HK-2 (cell line): ENCODE data around the gene CD40LG.

Source experiments
- DNase-seq: peaks from one replicate; pipeline ENCODE4 v3.0.0-alpha.2; 2018; ENCODE audit not compliant: unreplicated experiment

The CD40LG gene

DNA sequence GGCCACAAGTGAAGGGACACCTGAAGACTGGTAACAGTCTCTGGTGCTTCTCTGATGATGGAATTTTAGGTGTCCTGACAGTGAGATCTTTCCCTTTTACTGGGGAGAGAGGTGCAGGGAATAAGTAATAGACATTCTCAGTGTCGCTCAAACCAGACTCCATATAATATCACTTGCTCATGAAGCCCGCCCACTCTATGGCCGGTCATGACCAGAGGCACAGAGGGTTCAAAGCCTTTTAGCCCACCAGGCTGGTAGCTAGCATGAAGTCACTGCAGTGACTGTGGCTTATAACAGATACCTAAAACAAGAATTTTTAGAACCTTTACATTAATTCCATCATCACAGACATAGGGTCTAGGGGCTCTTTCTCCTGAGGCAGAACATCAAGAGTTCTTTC, 2.9 kb downstream of the CD40LG start:
- DNase-seq = no peak

GRCh38 chrX:136652822-136653723, 5.1 kb downstream of the CD40LG start:
- DNase-seq = no peak

- DNase-seq = no peak
Measured at GRCh38 chrX:136656361-136656964, 8.5 kb downstream of the CD40LG start.

DNA sequence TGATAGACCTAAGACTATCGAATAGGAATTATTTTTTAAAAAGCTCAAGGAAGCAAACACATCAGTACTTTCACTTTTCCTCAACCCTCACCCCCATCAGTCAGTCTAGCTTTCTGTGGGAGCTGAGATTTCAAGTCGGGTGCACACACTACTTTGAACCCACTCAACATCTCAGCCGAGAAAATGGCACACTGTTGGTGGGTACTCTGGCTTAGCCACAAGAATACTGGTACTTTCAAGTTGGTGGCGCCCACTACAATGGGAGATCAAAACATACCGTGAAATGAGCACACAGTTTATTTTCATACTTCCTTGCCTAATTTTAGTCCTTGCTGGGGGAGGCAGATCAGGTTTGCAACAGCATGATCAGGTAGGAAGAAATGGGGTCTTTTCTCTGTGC, 10.2 kb downstream of the CD40LG start:
- no peak for DNase-seq

- DNase-seq = no peak
Measured at GRCh38 chrX:136659174-136659573, 11.2 kb downstream of the CD40LG start.

DNA sequence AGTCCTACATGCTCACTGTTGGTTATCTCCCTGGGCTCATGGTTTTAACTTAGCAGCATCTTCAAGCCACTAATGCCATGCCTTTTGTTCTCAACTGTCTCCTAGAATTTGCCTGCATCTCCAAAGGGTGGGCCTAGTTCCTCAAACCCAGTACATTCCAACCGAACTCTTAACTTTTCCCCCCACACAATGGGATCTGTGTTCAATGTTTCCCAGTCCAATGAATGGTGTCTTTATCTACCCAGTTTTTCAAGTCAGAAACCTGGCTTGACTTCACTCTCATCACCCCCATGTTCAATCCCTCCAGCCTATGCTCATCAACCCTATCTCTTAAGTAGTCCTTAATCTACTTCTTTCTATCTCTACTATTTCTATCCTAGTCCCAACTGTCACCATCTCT, 12.9 kb downstream of the CD40LG start:
- no peak for DNase-seq

DNA sequence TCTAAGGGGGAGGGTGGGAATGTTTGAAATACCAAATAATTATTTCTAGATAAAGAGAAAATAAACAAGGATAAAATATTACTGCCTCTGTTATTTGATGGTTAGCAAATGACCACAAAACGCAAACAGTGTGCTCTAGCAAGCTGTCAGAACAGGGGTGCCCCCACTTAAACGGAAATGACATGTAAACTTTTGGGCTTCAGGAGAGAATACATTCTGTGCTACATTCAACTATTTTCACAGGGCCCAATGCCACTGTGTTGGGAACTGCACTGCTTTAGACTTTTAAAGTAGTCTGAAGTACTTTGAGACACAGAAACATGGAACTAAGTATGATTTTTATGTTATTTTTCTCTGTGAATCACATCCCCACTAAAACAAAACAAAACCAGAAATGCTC, 14.1 kb downstream of the CD40LG start:
- DNase-seq = no peak

DNA sequence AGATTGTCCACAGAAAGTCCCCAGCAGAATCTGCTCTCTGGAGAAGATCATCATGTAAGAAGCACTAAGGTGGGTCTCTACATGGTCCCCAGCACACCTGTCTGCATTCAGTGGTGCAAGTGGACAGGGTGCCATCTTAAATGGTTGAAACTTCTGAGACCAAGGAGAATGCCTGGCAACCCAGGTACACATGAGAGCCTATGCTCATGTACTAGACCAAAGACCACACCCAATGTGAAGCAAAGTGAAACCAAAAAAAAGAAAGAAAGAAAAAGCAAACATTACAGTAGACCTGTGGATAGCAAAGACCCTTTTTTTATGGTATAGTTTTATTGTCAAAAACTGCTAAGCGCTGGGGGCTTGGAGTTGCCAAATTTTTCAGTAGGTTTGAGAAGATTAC, 15.0 kb downstream of the CD40LG start:
- DNase-seq = no peak

DNA sequence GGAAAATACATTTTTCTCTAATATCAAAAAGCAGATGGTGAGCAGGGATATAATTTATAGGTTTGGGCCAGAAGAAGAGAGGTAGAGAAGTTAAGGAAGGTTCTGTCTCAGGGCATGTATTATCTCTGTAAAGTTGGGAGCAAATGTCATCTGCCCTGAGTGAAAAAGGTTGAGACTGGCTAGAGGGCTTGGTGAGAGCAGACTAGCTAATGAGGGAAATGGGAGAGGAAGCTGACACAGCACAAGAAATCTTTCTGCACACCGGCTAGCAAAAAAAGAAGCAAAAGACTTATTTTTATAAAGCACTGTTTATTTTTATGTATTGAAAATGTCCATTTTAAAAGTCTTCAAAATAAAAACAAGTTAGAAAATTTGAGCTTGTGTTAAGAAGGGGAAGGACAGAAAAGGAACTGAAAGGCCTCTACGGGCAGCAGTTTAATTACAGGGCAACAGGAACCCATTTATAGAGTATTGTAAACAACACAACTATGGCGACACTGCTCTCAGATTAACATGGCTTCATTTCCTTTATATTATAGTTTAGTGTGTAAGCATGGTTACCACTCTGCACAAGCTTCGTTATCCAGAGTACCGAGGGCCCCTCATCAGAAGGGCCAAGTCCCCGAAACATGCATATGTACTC, 17.4 kb downstream of the CD40LG start:
- no peak for DNase-seq

GRCh38 chrX:136666088-136666487, 18.1 kb downstream of the CD40LG start:
- DNase-seq = no peak

DNA sequence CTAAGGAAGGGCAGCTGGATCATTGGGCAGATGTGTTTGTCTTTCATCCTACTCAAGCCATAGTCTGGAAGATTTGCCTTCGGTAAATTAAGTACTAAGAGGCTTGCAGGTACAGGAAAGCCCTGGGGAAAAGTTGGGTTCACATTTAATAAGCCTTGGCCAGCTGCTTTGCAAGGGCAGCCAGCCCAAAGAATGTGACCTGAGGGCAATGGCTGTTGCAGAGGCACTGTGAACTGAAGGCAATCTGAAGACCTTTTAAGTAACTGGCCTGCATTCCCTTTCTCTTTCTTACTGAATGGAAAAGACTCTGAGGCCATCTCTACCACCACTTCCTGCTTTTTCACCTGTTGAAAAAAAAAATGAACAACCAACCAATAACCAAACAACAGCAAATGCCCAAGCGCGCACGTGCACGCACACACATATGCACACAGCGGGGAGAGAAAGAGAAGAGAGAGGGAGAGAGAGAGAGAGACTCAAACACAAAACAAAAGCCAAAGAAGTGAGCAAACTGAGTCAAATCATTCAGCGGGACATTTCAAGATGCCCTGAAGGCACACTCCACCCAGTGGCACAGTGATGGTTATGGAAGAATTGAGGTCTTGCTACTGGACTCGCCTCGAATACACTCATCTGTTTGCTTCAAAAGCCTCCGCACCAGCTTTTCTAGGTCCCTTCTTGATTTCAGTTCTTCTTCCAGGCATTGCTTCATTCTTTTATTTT, 19.6 kb downstream of the CD40LG start:
- no peak for DNase-seq

- DNase-seq = no peak
Measured at GRCh38 chrX:136671006-136671610, 23.1 kb downstream of the CD40LG start.

- DNase-seq = no peak
Measured at GRCh38 chrX:136674270-136674985, 26.5 kb downstream of the CD40LG start.

DNA sequence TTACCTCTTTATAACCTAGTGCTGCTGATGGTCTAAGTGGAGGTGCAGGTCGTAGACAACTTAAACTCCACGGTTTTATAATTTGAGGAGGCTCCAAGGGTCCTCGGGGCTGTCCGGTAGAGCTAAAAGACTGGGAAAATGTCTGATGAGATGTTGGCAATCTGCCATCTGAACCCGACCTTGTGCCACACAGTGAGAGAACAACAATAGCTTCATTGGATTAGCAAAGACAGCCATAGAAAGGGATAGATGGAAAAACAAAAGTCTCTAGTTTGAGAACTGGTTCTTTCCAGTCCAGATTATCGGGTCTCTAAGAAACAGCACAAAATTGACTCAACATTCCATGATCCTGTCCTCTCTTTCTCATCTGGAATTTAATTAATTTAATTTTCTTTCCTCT, 31.6 kb downstream of the CD40LG start:
- DNase-seq = no peak

- DNase-seq = no peak
Measured at GRCh38 chrX:136684120-136684519, 36.2 kb downstream of the CD40LG start.

GRCh38 chrX:136687457-136687856, 39.5 kb downstream of the CD40LG start:
- DNase-seq = no peak

DNA sequence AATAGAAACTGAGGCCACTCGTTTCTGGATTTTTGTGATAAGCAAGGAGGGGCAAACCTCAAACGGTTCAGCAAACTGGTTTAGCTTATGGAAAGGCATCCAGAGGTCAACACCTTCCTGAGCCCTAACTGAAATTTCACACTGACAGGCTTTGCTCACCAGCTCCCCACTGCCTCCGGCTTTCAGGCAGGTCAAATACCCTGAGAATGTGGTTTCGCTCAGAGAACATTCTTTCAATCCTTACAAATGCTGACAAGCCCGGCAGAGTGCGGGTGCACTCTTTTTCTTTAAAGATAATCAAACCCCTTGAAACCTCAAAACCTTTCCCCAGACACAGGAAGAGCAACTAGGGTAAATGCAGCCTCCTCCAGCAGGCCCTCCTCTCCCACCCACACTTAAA, 41.5 kb downstream of the CD40LG start:
- DNase-seq = no peak

GRCh38 chrX:136691028-136691809, 43.3 kb downstream of the CD40LG start:
- DNase-seq = no peak

DNA sequence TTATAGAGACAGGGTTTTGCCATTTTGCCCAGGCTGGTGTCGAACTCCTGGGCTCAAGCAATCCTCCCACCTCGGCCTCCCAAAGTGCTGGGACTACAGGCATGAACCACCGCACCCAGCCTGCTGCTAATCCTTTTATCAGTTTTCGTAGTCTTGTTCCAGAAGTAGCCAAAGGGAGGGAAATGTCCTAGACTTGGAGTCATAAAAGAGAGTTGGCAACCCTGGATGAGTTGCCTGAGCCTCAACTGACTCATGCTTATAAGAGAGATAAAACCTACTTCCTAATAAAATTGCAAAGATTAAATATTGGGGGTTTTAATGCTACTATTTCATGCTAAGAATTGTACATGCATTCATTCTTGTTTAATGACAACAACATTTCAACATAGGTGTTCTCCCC, 44.3 kb downstream of the CD40LG start:
- no peak for DNase-seq

- no peak for DNase-seq
Measured at GRCh38 chrX:136694431-136695087, 46.6 kb downstream of the CD40LG start.
